ENCODE data around the gene SF1.

GRCh38 chr11:64796047-64796756, 17.9 kb upstream of the SF1 start:
- TF ChIP-seq CTCF (IDR thresholded peaks at IDR 0.05) (no peak), RXRA (IDR thresholded peaks at IDR 0.05; ENCODE audit: borderline replicate concordance, low read depth) (no peak), RFX5 (IDR thresholded peaks at IDR 0.05; ENCODE audit: low read length) (no peak), MAX (IDR thresholded peaks at IDR 0.05; ENCODE audit: low read depth) (no peak), POLR2AphosphoS5 (IDR thresholded peaks at IDR 0.05; ENCODE audit: low read depth, low read length) (no peak), USF2 (IDR thresholded peaks at IDR 0.05; ENCODE audit: borderline replicate concordance, low read depth, low read length) (no peak), EZH2phosphoT487 (IDR thresholded peaks at IDR 0.05; ENCODE audit: borderline replicate concordance, low read depth) (no peak), SMC3 (IDR thresholded peaks at IDR 0.05; ENCODE audit: low read depth, low read length) (no peak), REST (IDR thresholded peaks at IDR 0.05; ENCODE audit: low read depth, low read length) (no peak)

All from SK-N-SH (cell line).